Activated naive CD8-positive, alpha-beta T cell treated with anti-CD3 and anti-CD28 coated beads, Interleukin-2, amount 50 U/mL, for 16 hours (primary cell): ENCODE measurements around the gene RASAL2.
"Not testable (repeated sequence)": the region's sequence is repeated elsewhere in the genome, so short reads cannot be mapped to it uniquely, and the experiment has no call there.

Experiments
- DNase-seq: peaks from one replicate; pipeline ENCODE4 v3.0.0-alpha.2; 2020; ENCODE audit warnings: low read depth, low spot score

RASAL2 gene

DNA sequence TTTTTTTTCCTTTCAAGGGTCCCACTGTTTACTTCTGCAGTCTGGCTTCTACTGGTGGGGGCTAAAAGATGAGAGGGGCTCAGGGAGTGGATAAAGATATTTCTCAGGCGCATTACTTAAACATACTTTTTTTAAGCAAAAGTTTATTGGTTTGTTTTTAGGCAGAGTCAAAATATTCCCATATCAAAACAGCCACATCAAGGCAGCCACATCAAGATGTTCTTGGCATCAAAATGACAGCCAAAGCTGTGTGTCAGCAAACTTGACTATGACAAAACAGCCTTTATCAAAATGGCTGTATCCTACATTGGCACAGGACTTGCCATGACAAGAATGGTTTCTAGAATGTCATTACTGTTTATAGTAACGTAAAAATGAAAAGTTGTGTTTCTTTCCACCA is 22.1 kb upstream of the RASAL2 start:
- no peak for DNase-seq

DNA sequence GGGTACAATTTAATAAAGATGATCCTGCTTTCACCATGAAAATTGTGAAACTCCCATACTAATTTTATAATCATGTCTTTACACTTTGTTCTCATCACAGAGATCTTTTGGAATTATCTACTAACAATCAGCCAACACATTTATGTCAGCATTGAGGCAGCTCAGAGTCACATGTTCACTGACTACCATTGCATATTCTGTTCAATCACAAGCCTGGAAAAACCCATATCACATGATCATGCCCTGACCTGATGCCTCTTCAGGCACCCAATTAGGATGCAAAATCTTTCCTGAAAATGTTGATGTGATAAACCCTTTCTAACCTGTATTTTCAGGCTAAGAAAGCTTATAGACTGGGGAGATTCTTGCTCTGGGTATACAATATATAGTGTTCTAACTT is 21.6 kb upstream of the RASAL2 start:
- DNase-seq = no peak

DNA sequence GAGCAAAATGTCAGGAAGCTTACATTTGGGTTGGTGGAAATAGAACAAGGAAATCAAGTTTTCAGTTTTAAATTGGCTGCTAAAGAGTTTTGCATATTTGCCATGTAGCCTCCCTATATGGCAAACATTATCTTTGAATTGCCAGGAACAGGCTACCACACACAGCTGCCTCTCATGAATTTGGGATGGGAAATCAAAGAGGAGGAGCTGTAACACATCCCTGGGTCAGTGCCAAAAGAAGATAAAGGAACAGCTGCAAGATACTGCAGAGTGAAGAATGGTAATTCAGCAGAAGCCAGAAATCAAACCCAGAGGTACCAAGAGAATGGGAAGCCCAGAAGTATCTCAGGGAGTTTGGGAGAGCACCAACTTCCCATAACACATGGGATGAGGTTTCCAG is 18.6 kb upstream of the RASAL2 start:
- no peak for DNase-seq

DNA sequence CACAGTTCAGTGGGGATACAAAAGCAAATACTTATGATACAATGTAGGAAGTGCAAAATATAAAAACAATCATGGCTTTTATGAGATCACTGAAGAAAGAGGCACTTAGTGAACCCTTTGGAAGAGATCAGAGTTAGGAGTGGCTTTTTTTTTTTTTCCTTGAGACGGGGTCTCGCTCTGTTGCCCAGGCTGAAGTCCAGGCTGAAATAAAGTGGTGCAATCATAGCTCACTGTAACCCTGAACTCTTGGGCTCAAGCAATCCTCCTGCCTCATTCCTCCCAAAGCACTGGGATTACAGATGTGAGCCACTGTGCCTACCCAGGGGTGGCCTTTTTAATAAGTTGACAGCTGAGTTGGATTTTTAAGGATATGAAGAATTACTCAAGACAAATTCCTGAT is 17.3 kb upstream of the RASAL2 start:
- DNase-seq = no peak

DNA sequence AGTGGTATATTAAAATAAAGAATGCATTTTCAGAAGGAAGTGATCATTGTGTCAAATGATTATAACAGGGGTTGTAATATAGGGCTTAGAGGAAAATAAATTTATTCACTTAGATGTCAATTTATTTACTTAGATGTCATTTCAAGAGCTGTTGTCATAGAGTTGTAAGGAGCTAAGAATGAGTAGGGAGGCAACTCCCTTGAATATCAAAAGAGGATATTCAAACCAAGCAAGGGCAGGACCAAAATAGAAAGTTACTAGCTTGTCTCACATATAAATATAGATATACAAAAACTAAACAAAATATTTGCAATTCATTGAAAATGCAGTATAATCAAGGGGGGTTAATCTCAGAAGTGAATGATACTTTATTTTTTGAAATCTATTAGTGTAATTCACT is 16.0 kb upstream of the RASAL2 start:
- DNase-seq = no peak

DNA sequence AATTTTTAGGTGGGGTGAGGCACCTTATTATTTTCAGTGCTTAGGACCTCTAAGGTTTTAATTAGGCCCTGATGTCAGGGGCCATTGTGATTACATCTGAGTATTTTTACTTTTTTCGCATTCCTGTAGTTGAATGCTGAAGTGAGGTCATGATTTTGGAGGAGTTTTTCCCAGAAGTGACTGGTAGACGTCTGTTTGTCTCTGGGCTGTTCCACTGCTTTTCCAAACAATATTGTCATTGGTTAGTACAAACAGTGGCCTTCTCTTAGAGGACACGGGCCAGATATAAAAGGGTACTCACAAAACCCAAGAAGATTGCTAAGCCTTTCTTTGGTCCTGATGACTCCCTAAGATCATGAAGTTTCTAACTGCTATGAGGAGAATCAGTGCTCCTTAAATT is 7.6 kb upstream of the RASAL2 start:
- no peak for DNase-seq

DNA sequence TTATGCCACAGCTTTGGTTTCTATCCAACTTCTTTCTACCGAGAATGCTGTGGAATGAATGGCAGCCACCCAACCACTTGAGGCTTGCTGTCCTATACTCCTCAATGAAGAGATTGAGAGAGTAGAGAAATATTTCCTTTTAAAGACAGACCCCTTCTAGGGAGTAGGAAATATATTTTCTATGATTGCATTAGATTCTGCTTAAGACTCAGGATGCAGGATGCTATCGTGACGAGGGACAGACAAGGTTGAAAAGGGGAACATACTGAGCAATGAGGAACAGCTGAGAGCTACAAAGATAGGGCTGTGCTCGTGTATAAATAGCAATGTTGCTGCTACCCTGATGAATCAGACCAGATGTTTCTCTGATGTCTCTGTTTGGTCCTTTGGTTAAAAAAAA is 7.1 kb upstream of the RASAL2 start:
- DNase-seq = no peak

DNA sequence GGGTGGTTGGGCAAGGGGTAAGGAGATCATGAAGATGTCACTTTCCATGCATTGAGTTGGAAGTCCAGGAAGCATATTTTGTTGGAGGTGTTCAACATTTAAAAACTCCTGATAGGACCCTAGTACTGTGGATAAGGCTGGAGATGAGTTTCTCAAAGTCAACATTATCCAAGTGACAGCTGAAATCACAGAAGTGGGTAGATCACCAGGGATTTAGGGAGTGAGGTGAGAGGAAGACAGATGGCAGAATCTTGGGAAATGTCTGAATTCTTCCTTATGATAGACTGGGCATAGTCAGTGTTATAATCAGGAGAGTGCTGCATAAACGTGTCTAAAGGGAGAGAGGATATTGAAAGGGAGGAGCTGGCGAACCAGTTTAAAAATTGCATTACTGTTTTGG is 5.3 kb upstream of the RASAL2 start:
- no peak for DNase-seq

DNA sequence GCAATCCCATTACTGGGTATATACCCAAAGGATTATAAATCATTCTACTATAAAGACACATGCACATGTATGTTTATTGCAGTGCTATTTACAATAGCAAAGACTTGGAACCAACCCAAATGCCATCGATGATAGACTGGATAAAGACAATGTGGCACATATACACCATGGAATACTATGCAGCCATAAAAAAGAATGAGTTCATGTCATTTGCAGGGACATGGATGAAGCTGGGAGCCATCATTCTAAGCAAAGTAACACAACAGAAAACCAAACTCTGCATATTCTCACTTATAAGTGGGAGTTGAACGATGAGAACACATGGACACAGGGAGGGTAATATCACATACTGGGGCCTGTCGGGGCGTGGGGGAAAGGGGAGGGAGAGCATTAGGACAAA is 2.5 kb upstream of the RASAL2 start:
- DNase-seq = not testable (repeated sequence)

DNA sequence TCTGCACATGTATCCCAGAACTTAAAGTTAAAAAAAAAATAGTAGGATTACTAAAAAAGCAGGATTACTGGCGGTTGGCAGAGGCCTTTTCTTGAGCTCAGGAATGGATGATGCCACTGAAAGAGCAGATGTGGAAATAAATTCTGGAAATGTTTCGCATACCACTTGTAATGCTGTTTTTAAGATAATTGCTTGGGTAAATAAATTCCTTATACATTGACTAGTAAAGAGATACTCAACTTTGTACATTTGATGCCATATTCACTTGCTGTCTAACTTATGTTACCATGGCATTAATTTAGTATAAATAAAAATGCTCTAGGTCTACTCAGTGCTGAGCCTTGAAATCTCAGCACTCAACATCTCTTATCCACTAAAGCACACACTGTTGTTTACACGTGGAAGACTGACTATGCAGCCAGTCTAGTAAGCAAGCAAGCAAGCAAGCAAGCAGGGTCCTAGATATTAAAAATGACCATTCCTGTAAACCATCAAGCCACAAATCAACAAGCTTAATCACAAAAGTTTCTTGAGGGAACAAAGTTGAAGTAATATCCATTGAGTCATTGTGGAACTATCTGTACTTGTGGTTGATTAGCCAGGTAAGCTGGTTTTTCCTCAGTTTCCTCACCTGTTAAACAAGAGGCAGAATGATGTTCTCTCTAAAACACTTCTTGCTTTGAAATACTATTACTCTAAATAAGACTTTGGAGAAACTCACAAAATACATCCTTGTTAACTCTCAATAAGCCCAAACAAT is 1.7 kb upstream of the RASAL2 start:
- no peak for DNase-seq

DNA sequence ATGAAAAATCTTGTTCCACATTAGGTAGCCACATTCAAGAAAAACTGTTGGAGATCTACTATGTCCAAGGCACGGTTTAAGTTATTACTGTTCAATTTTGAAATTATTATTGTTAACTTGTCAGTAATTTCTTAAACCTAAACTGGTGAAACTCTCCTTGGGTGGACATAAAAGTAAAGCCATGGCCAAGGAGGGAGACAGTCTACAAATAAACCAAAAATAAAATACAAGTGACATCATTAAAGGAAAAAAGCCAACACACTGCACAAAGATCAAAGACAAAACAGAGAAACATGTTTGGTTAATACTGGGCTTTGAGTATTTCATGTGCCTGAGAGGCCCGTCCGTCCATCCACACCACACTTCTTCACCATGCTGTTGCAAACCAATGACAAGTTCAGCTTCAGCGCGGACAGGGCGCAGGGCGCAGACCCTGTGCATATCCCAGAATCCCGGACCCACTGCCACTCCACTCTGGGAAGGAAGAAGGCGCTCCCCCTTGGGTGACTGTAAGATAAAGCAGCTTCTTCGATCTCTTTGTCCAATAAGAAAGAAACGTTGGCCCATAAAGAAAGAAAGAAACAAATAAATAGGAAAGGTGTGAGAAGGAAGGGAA is 918 bp upstream of the RASAL2 start:
- no peak for DNase-seq

DNA sequence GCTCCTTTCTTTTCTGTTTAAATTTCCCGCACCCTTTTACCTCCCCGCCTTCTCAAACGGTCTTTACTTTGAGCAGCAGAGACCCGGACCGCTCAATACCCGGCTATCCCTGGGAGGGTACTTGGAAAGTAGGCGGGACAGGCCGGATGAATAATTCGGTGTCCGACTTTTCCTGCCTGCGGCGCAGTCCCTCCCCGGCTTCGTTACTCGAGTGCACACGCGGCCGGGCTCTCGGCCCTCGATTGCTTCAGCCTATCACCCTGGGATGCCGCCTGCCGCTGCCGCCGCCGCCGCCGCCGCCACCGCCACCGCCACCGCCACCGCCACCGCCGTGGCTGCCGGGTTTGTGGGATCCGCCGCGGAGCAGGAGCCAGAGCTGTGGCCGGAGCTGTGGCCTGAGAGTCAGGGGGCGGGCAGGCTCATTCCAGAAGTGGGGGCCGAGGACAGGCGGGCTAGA is 382 bp upstream of the RASAL2 start:
- DNase-seq = no peak

DNA sequence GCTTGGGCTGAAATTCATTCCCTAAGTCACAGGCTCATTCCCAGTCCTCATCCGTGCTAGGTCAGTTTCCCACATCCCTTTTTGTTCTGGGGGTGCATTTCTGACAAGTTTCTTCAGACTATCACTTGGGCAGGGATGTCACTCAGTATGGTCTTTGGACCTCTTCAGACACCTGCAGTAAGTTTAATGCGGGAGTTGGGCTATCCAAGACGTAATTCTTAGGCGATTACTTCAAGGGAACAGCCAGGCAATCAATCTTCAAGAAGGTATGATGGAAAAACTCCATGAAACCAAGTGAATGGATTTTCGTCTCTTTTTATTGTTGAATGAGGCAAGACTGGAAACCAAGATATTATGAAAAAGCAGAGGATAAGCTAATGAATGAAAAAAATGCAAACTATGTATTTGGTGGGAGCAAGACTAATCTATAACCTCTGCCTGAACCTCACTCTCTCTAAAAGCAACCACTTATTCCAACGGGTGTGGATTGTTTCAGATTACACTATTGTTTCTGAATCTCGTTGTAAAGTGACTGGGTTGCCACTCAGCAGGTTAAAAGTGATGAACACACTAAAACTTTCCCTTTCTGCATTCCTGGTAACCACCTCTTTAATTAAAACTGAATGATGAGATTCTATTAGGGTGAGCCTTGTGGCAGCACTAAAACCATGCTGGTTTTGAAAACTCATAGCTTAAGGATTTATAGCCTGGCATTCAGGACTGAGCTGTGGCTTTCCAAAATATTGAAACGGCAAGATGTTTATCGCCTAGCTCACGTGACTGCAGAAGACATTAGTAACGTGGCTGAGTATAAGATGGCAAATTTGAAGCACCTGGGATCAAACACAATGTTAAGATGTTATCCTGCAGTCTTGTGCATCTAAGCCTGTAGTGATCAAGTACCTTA is 1.1 kb downstream of the RASAL2 start:
- DNase-seq = no peak

DNA sequence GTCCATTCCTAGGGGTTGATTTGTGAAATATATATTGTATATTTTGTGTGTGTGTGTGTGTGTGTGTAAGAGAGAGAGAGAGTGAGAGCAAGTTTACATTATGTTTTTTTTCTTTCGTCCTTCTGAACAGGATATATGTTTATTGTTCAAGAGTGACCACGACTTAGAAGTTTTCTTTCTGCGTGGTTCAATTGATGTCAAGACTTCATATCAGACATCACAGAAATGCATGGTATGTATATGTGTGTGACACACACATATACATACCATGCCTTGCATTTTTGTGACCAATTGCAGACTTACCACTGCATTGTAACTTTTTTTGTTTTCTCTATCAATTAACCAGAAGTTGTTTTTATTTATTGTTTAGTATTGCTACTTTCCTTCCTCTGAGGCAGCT is 2.5 kb downstream of the RASAL2 start:
- DNase-seq = no peak

DNA sequence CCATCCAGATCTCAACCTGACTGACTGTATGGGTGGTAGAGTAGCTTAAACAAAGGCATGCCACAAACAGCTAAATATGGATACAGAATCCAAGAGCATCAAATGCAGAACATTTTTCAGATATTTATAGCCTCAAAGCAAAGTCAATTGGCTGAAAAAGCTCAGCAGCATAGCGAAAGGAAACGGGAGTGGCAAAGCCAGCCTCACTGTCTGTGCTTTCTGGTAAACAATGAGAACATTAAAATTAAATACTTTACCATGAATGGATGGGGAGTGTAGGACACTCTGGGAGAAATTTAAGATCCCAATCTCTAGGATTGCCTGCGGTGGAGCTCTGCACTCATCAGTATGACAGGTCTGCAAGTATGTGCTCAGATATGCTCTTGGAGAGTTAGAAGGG is 4.4 kb downstream of the RASAL2 start:
- DNase-seq = no peak

DNA sequence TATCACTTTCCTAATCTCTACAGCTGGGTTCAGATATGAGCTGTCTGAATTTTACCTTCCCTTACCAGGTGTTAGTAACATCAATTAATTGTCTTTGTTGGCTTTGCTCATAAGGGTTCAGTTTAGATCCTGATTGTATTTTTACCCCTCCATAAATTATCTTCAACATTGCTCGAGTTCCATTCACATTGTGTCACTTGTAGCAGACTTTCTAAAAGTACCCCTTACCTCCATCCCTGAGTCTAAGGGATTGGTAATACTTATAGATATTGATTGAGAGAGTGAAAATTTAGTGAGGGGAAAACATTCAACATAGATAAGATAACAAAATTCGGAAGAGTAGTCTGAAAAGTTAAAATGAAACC is 7.3 kb downstream of the RASAL2 start:
- DNase-seq = no peak

DNA sequence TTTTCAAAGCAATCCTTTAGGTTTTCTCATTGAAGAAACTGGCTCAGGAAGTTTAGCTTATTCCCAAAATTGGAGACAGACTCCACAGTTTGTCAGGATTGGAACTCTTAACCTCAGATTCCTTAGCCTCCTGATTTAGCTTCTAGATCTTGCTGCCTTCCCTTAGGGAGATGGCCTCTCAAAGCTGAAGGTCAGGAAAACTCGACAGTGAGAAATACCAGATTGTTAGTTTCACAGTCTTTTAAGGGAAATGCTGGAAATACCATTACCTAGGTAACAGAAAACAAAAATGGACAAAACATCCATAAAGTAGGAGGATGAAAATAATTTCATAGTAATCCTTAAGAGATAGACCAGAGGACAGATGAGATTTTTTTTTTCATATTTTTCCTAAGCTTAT is 7.8 kb downstream of the RASAL2 start:
- DNase-seq = no peak

DNA sequence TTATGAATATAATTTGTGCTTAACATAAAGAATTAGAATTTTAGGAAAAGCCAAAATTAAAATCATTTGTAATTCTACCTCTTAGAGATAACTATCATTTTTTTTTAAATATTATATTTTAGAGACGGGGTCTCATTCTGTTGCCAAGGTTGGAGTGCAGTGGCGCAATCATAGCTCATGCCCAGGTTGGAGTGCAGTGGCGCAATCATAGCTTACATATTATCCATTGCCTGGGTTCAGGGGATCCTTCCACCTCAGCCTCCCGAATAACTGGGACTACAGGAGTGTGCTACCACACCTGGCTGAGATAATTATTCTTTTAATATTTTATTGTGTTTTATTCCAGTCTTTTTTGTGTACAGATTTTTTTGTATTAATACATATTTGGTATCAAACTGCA is 8.3 kb downstream of the RASAL2 start:
- no peak for DNase-seq

DNA sequence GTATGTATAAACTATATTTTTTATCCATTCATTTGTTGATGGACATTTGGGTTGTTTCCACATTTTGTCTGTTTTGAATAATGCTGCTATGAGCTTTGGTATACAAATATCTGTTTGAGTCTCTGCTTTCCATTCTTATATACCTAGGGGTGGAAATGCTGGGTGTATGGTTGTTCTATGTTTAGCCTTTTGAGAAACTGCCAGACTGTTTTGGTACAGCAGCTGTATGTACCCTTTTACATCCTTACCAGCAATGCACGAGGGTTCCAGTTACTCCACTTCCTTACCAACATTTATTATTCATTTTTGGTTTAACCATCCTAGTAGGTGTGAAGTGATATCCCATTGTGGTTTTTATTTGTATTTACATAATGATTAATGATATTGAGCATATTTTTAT is 13.9 kb downstream of the RASAL2 start:
- DNase-seq = no peak

DNA sequence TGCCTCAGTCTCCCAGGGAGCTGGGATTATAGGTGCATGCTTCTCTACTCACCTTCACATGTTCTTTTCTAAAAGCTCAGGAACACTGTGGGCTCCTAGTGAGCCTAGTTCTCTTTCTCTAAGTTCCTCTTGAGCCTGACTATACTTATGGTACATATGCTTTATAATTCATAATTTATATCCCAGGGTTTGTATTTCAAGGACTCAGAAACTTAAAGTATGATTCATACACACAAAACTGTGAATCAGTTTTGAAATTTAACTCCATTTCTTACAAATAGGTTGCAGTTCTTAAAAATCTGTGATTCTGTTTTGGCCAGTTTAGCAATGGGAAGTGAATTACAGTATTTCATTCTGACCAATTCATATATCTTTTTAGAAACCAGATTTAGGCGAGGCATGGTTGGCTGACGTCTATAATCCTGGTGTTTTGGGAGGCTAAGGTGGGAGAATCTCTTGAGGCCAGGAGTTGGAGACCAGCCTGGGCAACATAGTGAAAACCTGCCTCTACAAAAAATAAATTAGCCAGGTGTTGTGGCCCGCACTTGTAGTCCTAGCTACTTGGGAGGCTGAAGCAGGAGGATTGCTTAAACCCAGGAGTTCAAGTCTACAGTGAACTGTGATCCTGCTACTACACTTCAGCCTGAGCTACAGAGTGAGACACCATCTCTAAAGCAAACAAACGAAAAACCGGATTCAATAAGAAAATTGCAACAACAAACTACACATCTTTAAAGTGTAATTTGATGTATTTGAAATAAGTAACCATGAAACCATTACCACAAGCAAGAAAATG is 15.6 kb downstream of the RASAL2 start:
- no peak for DNase-seq

DNA sequence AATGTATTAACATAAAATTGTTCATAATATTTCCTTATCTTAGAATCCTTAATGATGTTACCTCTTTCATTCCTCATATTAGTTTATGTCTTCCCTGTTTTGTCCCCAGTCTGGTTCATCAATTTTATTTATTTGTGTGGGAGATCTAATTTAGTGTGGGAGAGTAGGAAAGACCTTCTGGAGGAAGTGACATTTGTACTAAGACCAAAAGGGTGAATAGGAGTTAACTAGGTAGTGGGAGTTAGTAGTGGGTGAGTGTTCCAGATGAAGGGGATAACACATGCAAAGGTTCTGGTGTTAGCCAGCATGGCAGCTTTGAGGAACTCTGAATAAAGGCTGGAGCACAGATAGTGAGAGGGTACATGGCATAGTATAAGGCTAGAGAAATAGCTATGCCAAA is 21.4 kb downstream of the RASAL2 start:
- DNase-seq = no peak

DNA sequence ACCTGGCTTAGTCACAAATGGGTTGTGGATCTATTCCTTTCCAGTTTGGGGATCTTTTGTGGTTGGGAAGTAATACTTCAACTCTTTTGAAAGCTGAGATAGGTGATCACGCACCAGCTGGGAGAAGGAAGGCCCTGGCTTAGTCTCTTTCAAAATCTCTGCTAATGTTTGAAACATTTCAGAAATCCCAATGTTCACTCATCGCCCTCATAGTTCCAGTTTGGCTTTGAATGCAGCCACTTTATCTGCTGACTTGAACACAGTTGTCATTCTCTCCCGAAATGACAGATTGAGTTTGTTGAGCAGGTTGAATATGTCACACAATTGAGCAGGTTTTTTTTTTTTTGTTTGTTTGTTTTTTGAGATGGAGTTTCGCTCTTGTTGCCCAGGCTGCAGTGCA is 24.6 kb downstream of the RASAL2 start:
- no peak for DNase-seq
